GM19238 (cell line): ENCODE results near the gene GNAS.
"Not testable (repeated sequence)": the region's sequence is repeated elsewhere in the genome, so short reads cannot be mapped to it uniquely, and the experiment has no call there.

Experiments
- DNase-seq: peaks from one replicate; pipeline ENCODE4 v3.0.0; 2011; ENCODE audit warnings: low spot score; ENCODE audit not compliant: insufficient read length

Gene GNAS

DNA sequence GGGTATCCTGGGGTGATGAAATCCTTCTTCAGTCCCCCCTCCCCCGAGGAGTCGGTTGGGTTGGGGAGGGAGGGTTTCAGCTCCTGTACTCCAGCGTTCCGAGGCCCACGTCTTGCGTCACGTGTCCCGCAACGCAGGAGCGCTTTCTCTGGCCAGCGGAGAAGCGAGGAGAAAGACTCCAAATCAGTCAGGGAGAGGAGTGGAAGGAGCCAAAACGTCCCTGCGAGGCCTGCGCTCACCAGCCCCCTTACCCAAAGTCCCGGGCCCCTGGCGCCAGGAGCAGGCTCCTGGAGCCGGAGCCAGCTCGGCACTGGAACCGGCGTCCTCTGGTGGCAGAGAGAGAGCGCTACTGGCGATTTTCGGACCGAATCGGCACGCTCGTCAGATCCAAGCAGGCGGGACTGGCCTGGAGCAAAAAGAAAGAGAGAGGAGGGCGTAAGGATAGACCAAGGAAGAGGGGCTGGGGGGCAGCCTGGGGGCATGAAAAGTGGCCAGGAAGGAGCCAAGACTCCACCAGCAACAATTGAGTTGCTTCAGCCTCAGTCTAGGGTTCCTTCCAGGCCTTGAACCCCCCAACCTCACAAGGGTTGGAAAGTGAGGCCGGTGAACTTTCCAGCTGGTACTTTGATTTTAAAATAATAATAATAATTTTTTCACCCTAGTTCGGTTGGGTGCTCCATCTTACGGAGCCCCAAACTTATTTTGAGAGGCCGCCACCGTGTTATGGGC is at the start of gene GNAS:
Gene GNAS (plus strand): TSS at position 174 of the 729 bp plus-strand sequence.
- DNase-seq, result peak; percentile 48

DNA sequence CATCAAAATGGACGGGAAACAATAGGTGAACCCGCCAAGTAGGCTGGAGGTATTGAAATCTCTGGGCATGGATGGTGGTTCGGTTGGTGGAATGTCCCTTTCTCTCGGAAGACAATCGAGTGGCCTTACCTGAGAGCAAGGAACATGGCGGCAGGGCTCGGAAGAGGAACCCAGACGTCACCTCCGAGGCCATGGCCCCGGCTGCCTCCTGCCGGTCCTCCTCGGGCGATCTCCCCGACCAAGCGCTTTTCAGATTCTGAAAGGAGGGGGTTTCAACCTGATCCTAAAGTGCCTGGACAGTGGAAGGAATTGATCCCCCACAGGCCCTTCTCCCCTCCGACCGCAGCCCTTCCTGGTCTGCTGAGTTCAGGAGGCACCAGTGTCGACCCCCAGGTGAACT is 49.0 kb upstream of the GNAS start:
- DNase-seq, result no peak

DNA sequence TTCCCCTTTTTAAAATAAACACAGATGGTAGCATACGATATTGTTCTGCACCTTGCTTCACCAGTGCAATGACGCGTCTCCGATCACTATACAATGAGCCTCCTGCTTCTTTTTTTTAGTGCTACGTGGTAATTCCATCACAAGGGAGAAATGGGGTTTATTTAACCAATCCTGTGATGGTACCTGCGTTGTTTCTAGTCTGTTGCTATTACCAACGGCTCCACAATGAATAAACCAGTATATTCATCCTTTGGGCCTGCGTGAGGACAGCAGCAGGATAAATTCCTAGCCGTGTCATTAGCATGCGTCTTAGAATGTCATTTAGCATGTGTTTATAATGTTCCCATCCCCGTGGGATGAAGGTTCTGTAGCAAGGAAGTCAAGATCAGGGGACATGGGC is 44.7 kb upstream of the GNAS start:
- DNase-seq, result no peak

DNA sequence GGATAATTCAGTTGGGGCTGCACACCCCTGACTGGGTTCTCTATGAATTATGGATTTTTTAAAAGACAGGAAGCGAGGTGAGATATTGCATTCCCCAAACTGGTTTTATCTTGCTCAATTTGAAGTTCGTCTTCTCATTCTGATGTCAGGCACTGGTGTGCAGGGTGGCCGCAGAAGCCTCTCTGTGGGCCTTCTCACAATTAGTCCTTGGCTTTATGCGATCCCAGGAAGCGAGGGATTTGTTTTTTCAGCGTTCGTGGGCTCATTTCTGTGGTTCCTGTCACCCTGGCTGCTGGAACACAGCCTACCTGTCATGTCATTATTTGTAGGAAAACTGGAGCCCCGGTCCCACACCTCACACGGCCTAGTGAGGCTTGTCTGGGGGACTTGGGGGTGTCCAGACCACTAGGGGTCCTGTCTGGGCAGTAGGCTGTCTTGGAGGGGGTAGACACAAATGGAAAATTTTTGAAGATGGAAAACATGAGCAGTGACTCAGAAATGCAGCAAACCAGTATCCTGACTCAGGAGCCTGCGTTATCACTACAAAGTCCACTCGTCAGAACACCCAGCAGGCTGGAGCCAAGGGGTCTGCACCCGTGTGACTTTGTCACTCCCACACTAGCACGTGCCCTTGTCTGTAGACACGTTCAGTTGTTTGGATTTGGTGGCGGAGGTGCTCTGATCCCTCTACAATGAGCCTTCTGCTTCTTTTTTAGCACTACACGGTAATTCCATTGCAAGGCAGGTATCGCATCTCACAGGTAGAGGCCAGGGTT is 44.1 kb upstream of the GNAS start:
- no peak for DNase-seq

DNA sequence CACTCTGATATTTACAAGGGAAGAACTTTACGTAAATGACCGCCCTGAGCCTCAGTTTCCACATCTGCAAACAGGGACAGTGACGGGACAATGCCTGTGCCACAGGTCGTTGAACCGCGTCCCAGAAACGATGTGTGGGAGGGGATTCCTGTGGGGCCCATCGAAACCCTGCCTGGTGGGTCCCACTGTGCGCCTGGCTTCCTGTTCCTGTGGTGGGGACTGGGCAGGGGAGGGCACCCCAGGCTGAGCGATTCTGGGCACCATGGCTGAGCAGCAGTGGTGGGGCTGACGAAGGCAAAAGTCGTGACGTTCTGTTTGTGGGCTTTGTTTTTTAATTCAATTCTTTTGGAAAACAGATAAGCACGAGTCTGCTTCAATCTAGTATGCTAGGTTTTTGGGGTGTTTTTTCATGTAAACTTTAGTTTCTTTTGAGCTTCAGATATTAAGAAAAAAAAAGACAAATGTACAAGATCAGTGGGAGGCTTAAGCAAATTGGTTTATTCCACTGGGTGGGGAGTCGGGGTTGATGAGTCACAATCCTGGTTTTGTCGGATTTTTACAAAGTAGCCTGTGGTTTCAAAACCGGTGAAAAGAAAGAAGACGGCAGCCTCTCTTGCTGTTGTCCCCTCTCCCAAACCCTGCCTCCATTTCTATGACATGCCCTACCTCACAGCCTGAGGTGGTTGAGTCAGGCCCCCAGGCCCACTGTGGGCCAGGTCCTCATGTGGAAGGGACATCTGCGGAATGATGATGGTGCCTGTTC is 42.2 kb upstream of the GNAS start:
- DNase-seq, result no peak

DNA sequence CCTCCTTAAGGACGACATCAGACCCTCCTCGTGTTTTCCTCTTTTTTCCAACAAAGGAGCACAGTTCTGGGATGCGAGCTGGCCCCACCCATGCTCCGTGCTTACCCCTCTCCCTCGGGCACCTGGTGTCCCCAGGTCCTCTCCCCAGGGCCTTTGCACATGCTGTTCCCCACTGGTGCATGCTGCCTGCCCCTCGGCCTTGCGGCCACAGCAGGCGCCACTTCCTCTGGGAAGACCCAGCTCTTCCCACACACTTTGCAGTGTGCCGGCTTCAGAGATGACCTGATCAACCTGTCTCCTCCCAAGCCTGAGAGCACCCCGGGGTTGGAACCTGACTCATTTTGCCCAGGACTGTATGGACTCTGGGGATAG is 41.7 kb upstream of the GNAS start:
- DNase-seq, result no peak

DNA sequence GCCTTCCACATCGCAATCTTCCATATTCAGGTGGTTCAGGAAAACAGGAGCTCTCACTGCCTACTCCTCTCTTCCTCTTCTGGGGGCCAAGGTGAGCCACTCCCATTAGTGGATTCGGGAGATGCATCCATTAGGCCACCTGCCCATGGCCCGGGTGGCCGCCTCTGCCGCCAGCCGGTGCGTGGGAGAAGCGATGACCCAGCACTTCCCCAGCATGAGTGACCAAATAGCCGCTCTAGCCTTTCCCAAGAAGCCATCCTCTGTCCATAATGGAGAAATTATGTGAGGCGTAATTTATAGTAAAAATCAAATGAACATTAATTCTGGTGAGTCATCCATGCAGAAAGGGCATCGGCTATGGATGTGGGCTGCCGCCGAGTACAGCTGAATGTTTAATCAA is 41.2 kb upstream of the GNAS start:
- DNase-seq, result no peak

DNA sequence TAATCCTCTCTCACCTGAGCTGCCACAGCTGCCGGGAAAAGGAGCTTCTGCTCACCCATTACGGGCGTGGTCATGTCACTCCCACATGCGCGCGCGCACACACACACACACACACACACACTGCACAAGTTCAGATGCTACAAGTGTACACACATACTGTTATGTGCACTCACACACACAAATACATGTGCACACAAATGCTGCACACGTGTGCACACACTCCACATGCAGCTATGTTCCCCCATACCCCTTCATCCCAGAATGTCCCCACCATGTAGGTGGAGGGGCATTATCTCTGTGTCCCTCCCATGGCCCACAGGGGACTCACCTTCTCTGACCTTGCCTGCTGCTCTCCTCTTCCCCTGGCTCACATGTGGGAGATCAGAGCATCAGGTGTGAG is 39.1 kb upstream of the GNAS start:
- no peak for DNase-seq

DNA sequence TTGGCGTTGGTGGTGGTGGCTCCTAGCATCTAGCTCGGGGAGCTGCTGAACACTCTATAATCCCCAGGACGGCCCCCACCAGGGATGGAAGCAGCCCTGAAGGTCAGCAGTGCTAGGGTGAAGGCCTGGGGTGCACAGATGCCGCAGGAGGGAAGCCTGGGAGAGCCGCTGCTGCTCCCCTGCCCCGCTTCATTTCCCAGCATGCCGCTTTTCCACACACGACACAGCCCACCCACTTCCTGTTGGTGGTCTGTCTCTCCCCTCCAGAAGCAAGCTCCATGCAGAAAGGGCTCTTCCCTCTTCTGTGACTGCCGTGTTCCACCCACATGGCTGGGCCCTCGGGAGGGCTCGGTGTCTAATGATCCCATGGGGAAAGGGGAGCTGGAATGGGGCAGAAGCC is 37.1 kb upstream of the GNAS start:
- DNase-seq, result no peak

DNA sequence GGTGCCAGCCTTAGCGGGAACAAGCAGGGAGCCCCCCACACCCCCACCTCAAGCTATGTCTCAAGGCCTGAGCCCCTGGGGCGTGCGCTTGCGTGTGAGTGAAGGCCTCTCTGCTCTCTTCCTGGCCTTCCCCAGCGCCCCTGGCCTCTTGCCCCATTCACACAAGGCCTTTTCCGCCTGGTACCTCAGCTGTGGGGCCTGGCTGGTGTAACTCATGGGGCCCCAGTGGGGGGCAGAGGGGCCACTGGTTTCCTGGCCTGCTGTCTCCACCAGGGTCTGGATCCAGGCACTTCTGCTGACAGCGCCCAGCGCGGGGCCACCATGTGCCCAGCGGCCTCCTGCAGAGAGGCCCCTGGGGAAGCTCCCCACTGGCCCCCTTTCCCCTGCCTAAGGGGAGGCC is 36.5 kb upstream of the GNAS start:
- no peak for DNase-seq

DNA sequence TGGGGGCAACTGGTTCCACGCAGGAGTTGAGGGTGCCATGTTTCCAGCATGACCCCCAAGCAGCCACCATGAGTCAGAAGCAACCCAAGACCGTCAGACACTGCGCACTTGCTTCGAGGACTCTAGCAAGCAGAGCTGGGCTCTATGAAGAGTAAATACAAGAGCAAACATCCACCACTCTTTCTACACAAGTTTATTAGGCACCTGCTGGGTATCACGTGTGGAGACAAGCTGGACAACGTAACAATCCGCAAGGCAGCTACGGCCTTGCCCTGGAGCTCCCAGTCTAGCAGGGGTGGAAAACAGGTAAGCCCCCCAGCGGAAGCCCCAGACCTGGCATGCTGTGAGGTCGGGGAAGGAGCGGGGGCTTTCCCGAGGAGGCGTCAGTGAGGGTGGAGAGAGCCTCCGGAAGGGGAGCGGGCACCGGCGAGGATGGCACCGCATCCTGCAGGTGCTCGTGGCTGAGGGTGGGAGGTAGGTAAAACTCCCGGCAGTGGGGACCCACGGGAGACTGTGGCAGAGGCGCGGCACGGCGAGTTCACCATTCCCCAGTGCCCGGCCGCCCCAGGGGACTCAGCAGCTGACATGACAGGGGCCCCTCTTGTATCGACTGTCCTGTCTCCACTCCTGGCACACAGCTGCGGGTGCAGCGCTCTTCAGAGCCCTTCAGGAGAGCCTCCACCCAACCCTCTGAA is 35.4 kb upstream of the GNAS start:
- DNase-seq, result no peak

DNA sequence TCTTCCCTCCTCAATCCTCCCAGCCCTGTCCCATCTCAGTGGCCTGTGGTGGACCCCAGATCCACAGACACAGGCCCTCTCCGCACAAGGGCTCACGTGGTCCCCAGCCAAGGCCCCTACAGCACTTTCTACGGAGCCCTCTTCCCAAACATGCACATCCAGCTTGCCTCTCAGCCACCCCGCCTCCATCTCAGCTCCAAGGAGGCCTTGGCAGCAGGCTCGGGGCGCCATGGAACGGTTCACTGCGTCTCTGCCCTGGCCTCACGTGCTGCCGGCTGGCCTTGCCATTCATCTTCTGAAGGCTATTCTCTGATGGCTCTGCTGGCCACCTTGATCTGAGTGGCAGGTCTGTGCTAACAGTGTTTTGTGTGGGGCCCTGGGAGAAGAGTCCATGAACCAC is 34.8 kb upstream of the GNAS start:
- DNase-seq, result no peak

DNA sequence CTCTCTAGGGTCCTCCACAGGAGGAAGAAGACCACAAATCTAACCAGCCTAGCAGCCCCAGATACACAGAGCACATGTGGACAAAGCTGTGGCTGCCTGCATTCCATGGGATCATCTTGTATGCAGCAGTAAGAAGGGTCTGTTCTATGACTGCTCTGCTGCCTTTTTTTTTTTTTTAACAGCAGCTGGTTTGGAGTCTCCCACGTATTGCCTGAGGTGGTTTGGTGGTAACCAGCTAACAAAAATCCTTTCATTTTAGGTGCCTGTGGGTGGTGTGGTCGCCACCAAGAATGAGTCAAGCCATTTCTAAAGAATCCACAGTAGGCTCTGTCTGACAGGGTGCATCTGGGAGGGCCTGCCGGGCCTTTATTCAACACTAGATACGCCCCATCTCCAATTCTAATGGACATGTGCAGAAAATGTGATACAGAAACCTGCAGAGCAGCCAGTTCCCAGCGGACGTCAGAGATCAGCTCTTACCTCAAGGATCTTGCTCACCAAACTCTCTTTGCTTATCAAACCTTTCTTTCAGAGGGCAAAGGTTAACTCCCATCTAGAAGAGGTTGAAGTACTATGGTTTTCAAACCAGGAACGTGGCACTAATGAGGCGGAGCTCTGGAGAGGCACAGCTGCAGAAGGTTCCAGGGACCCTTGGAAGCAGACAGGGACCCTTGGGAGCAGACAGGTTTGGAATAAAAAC is 33.8 kb upstream of the GNAS start:
- no peak for DNase-seq

DNA sequence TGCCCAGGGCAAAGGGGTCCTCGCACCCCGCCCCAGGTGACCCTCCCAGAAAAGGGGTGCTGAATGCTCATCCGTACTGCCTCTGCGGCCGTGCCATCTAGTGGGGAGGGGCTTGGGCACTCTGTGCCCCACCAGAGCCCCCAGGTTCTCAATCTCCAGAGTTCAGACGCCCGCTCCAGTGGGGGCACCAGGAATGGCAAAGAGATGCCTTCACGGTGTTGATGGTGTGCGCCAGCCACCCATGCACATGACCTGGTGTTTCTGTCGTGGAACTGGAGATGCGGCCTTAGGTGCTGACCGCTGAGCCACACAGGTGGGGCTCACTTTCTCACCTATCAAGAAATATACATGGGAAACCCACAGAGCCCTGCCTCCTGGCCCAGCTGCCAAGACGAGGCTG is 32.6 kb upstream of the GNAS start:
- no peak for DNase-seq

DNA sequence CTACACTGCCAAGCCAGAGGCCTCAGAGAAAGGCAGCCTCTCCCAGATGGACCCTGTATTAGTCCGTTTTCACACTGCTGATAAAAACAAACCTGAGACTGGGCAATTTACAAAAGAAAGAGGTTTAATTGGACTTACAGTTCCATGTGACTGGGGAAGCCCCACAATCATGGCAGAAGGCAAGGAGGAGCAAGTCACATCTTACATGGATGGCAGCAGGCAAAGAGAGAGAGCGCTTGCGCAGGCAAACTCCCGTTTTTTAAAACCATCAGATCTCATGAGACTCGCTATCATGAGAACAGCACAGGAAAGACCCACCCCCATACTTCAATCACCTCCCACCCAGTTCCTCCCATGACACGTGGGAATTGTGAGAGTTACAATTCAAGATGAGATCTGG is 32.0 kb upstream of the GNAS start:
- DNase-seq, result not testable (repeated sequence)

DNA sequence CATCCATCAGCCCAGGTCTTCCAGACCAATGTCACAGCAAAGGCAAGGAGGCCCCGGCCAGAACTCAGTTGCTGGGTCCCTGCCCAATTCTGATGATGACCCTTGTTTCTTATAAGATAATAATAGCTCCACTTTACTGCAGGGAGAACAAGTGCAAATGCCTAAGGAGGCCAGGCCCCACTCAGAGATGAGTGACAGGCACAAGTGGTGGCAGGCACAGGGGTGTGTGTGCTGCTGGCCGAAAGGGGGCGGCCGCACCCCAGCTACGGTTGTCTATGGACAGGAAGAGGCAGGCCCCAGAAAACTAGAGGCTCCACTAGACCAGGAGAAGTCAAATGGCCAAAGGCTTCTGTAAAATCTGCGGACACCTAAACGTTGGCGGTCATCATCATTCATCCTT is 30.4 kb upstream of the GNAS start:
- DNase-seq, result no peak

DNA sequence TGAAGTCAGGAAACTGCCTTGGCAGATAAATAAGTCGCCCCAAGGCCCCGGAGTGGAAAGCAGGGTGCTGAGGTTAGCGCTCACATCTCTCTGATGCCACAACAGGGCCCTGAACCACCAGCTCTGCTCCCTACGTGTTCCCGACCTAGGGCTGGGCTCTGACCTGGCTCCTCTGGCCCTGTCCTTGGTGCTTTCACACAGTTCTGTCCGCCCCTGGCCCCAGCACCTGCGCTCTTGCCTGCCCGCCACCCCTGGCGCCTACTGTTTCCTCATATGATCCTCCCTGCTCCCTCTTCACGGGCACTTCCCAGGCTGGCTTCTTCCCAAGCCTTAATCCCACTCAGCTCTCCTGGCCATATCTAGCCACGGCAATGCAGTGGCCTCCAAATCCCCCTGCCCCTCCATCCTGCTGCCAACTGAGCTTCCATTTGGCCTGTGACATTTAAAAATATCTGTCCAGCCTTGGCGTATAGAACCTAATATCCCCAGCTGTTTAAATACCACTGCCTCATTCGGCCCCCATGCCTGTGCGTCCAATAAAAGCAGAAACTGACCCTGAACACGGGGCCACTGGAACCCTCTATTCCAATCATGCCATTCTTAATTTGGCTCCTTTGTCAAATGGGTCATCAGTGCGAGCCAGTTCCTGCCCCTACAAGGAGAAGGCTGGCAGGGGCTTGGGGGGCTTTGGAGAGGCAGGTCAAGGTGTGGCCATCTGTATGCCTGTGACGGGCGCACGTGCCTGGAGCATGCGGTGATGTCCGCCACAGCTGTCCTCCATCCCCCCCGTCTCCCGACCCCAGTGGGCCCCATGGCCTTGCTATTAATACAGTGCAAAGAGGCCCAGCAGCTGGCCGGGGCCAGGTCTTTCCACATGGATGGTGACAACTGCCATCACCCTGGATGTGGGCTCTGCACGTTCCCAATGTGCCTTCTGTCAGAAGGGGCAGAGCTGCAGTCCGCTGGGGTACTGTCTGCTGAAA is 29.5 kb upstream of the GNAS start:
- no peak for DNase-seq

DNA sequence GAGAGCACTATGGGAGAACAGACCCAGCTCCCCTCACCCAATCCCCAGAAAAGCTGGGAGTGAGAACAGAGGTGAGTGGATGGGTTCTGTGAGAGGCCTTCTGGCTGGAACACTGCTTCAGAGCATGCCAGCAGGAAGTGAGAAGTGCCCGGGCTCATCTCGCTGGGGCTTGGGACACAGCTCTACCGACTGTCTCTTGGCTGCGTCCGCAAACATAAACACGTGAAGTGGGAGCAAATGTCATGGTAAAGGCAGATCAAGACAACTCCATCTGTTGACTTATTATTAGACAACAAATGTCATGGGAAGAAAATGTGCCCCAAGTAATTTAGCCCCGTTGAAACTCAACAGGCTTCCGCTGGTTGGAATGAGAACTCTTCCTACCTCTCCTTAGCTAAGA is 27.7 kb upstream of the GNAS start:
- no peak for DNase-seq

DNA sequence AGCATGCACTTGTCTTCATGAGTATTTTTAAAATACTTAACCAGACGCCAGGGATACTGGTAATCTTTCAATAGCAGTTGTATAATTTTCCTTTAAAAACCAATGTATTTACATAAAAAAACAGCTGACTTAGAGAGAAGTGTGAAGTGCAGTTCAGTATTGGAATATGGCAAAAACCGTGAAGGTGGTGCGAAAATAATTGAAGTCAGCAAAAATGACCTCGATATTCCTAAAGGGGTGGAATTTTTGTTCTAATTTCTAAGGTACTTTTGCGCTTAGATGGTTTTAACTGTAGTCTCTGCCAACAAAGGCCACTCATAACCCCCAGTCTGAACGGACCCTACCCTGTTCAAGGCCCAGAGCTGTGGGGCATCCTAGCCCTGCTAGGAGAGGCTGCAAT is 27.1 kb upstream of the GNAS start:
- DNase-seq, result no peak

DNA sequence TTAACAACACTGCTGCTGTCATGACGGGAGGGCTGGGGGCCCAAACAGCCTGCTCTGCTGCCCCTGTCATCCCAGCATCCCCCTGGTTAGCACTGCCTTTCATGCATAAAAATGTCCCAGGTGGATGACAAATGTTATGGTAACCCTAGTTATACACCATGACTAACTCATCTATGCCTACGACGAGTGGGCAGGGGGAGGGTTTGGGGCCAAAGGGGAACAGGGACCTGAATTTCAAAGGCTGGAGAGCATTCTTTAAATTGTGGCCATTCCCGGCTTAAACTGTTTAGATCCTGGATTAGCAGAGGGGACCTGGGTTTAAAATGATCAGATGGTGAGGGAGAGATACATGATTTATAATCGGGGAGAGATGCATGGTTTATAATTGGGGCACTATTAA is 26.2 kb upstream of the GNAS start:
- no peak for DNase-seq
